Tracheal epithelial cell (primary cell): ENCODE results near the gene PRDX6. TPM values are rescaled to one million over a fixed set of nuclear protein-coding genes. Genes with fewer than 3 reads are reported as not detected.

ENCODE experiments used
- total RNA-seq: library from RNA; depleted of rRNA; stranded (reverse); fragments of >200 nt; gene quantifications from 2 replicates; pipeline ENCODE4 v1.2.1, GENCODE V29; 2014

The PRDX6 gene, protein sequence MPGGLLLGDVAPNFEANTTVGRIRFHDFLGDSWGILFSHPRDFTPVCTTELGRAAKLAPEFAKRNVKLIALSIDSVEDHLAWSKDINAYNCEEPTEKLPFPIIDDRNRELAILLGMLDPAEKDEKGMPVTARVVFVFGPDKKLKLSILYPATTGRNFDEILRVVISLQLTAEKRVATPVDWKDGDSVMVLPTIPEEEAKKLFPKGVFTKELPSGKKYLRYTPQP
- total RNA-seq, result 230 and 301 TPM in 2 replicates

DNA sequence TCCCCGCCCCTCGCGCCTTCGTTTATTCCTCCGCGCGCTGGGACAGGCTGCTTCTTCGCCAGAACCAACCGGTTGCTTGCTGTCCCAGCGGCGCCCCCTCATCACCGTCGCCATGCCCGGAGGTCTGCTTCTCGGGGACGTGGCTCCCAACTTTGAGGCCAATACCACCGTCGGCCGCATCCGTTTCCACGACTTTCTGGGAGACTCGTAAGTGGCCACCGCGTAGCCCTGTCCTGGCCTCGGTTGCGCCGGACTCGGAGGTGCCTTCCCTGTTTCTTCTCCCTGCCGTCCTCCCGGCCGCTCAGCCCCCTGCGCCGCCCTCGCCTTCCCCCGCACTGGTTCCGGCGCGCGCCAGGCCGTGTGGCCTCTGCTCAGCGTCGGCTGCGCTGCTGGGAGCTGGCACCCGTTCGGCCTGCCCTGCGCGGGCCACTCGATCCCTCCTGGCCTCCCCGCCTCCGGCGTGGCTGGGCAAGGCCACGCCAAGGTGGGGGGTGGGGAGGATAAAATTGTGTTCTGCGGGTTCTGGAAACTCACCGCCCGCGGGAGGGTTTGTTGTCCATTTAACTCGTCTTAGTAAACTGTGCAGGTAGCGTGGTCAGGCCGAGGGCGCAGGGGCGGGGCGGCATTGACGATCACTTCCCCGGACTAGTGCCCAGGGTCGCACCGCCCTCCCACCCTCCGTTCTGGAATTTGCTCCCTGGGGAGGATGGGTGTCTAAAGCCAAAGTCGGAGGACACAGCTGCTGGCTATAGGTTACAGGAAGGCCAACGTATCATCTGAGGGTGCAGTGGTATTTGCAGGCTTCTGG, at the start of gene PRDX6:
PRDX6 (plus strand) TSS at position 50 of the 808 bp plus-strand sequence; CDS start at position 113, 63 bp downstream.

Other genes with a start within 250 kb of the PRDX6 start
- gene SLC9C2, start 125.7 kb downstream of the PRDX6 start, total RNA-seq, result not detected in 2 replicates
- not detected in 2 replicates for gene TEX50, start 158.0 kb downstream of the PRDX6 start, total RNA-seq
- gene ANKRD45, start 192.5 kb downstream of the PRDX6 start, total RNA-seq, result 0.24 and 0.64 TPM in 2 replicates
- gene KLHL20, start 237.6 kb downstream of the PRDX6 start, total RNA-seq, result 20.2 and 31.3 TPM in 2 replicates